ACC112 (cell line): Measurements from ENCODE around the gene NFKB1.

Experiments
- H2AFZ ChIP-seq: fragments of 200-600 bp; sonication (generic); one replicate; pipeline ENCODE4 v1.6.0; 2017; ENCODE audit warnings: antibody characterized with exemption, low read length; ENCODE audit not compliant: unreplicated experiment
- H3K27ac ChIP-seq: fragments of 200-600 bp; sonication (generic); 2 replicates; pipeline ENCODE4 v1.5.1; 2014; ENCODE audit warnings: low read depth, mild to moderate bottlenecking, antibody characterized with exemption, low read length, moderate library complexity
- H3K27me3 ChIP-seq: fragments of 200-600 bp; sonication (generic); 2 replicates; pipeline ENCODE4 v1.6.1; 2014; ENCODE audit warnings: mild to moderate bottlenecking, antibody characterized with exemption, low read length, moderate library complexity, mixed read lengths; ENCODE audit not compliant: insufficient read depth
- H3K36me3 ChIP-seq: fragments of 200-600 bp; sonication (generic); 2 replicates; pipeline ENCODE4 v1.6.1; 2016; ENCODE audit warnings: mild to moderate bottlenecking, antibody characterized with exemption, low read length, moderate library complexity, mixed read lengths; ENCODE audit not compliant: insufficient read depth
- H3K4me1 ChIP-seq: fragments of 200-600 bp; sonication (generic); one replicate; pipeline ENCODE4 v1.6.1; 2016; ENCODE audit warnings: low read length, mixed read lengths; ENCODE audit not compliant: insufficient read depth, unreplicated experiment, control insufficient read depth
- H3K4me3 ChIP-seq: fragments of 200-600 bp; sonication (generic); 2 replicates; pipeline ENCODE4 v1.5.1; 2014; ENCODE audit warnings: mild to moderate bottlenecking, low read depth, low read length
- H3K79me2 ChIP-seq: fragments of 200-600 bp; sonication (generic); one replicate; pipeline ENCODE4 v1.6.0; 2016; ENCODE audit warnings: low read length; ENCODE audit not compliant: control insufficient read depth, unreplicated experiment, insufficient read depth

The NFKB1 gene

GRCh38 chr4:102575369-102576129 lies 74.4 kb downstream of the NFKB1 start:
- Histone ChIP-seq H3K79me2 (no peaks in the 10 kb centered on the region), H3K36me3 (peaks cover 4% of the 10 kb centered on the region; the same call in 1 of the 2 replicates), H3K4me3 (no peak overlapping the region), H3K27ac (no peak overlapping the region), H3K27me3 (no peaks in the 10 kb centered on the region), H2AFZ (no peak overlapping the region), H3K4me1 (peaks cover 16% of the 10 kb centered on the region)

- Histone ChIP-seq H3K79me2 (no peaks in the 10 kb centered on the region), H3K27me3 (no peaks in the 10 kb centered on the region), H3K4me1 (peaks cover 16% of the 10 kb centered on the region), H3K36me3 (peaks cover 6% of the 10 kb centered on the region), H2AFZ (no peak overlapping the region), H3K27ac (no peak overlapping the region), H3K4me3 (no peak overlapping the region)
Measured at GRCh38 chr4:102578270-102578669, 77.1 kb downstream of the NFKB1 start.

- Histone ChIP-seq H3K4me1 (peaks cover 14% of the 10 kb centered on the region), H3K4me3 (no peak overlapping the region), H3K27ac (no peak overlapping the region), H2AFZ (no peak overlapping the region), H3K79me2 (no peaks in the 10 kb centered on the region), H3K36me3 (peaks cover 6% of the 10 kb centered on the region), H3K27me3 (no peaks in the 10 kb centered on the region)
Measured at GRCh38 chr4:102578819-102579218, 77.7 kb downstream of the NFKB1 start.

GRCh38 chr4:102579794-102580462 lies 78.8 kb downstream of the NFKB1 start:
- H3K4me3 ChIP-seq: no peak overlapping the region
- no peaks in the 10 kb centered on the region for H3K79me2 ChIP-seq
- H3K36me3 ChIP-seq: peaks cover 13% of the 10 kb centered on the region
- no peak overlapping the region for H2AFZ ChIP-seq
- H3K27ac ChIP-seq: no peak overlapping the region
- H3K27me3 ChIP-seq: no peaks in the 10 kb centered on the region
- peaks cover 5% of the 10 kb centered on the region for H3K4me1 ChIP-seq

- Histone ChIP-seq H2AFZ (no peak overlapping the region), H3K4me3 (no peak overlapping the region), H3K27me3 (no peaks in the 10 kb centered on the region), H3K36me3 (peaks cover 18% of the 10 kb centered on the region), H3K27ac (no peak overlapping the region), H3K79me2 (no peaks in the 10 kb centered on the region), H3K4me1 (peaks cover 3% of the 10 kb centered on the region)
Measured at GRCh38 chr4:102580463-102580842, 79.3 kb downstream of the NFKB1 start.

GRCh38 chr4:102584091-102584490 lies 82.9 kb downstream of the NFKB1 start:
- no peaks in the 10 kb centered on the region for H3K4me1 ChIP-seq
- H2AFZ ChIP-seq: no peak overlapping the region
- H3K36me3 ChIP-seq: peaks cover 42% of the 10 kb centered on the region
- no peak overlapping the region for H3K27ac ChIP-seq
- no peak overlapping the region for H3K4me3 ChIP-seq
- H3K79me2 ChIP-seq: no peaks in the 10 kb centered on the region
- no peaks in the 10 kb centered on the region for H3K27me3 ChIP-seq

- no peaks in the 10 kb centered on the region for H3K79me2 ChIP-seq
- no peak overlapping the region for H2AFZ ChIP-seq
- no peaks in the 10 kb centered on the region for H3K4me1 ChIP-seq
- peaks cover 50% of the 10 kb centered on the region for H3K36me3 ChIP-seq
- H3K27ac ChIP-seq: no peak overlapping the region
- H3K4me3 ChIP-seq: no peak overlapping the region
- no peaks in the 10 kb centered on the region for H3K27me3 ChIP-seq
Measured at GRCh38 chr4:102585329-102585728, 84.2 kb downstream of the NFKB1 start.

GRCh38 chr4:102586002-102586643 lies 85.0 kb downstream of the NFKB1 start:
- Histone ChIP-seq H3K79me2 (no peaks in the 10 kb centered on the region), H2AFZ (no peak overlapping the region), H3K27me3 (no peaks in the 10 kb centered on the region), H3K4me1 (no peaks in the 10 kb centered on the region), H3K27ac (no peak overlapping the region), H3K4me3 (no peak overlapping the region), H3K36me3 (peaks cover 50% of the 10 kb centered on the region)

GRCh38 chr4:102586644-102587021 lies 85.5 kb downstream of the NFKB1 start:
- H3K4me1 ChIP-seq: no peaks in the 10 kb centered on the region
- H2AFZ ChIP-seq: no peak overlapping the region
- H3K27me3 ChIP-seq: no peaks in the 10 kb centered on the region
- H3K4me3 ChIP-seq: no peak overlapping the region
- H3K27ac ChIP-seq: no peak overlapping the region
- no peaks in the 10 kb centered on the region for H3K79me2 ChIP-seq
- peaks cover 50% of the 10 kb centered on the region for H3K36me3 ChIP-seq

GRCh38 chr4:102589743-102590142 lies 88.6 kb downstream of the NFKB1 start:
- Histone ChIP-seq H3K27me3 (no peaks in the 10 kb centered on the region), H3K79me2 (no peaks in the 10 kb centered on the region), H2AFZ (no peak overlapping the region), H3K36me3 (peaks cover 45% of the 10 kb centered on the region), H3K27ac (no peak overlapping the region), H3K4me1 (no peaks in the 10 kb centered on the region), H3K4me3 (no peak overlapping the region)

GRCh38 chr4:102592256-102592655 lies 91.1 kb downstream of the NFKB1 start:
- no peaks in the 10 kb centered on the region for H3K27me3 ChIP-seq
- peaks cover 53% of the 10 kb centered on the region for H3K36me3 ChIP-seq
- no peaks in the 10 kb centered on the region for H3K4me1 ChIP-seq
- no peak overlapping the region for H3K27ac ChIP-seq
- no peaks in the 10 kb centered on the region for H3K79me2 ChIP-seq
- H3K4me3 ChIP-seq: no peak overlapping the region
- no peak overlapping the region for H2AFZ ChIP-seq
